Measurements from ENCODE around the gene ASRGL1. TPM values are rescaled to one million over a fixed set of nuclear protein-coding genes. Genes with fewer than 3 reads are reported as not detected.
A peak's percentile ranks its signal among the peaks of the same experiment; 100 is the strongest.

Gene ASRGL1
- total RNA-seq, 1 donor from 2014 or later, result 27.4 TPM

DNA sequence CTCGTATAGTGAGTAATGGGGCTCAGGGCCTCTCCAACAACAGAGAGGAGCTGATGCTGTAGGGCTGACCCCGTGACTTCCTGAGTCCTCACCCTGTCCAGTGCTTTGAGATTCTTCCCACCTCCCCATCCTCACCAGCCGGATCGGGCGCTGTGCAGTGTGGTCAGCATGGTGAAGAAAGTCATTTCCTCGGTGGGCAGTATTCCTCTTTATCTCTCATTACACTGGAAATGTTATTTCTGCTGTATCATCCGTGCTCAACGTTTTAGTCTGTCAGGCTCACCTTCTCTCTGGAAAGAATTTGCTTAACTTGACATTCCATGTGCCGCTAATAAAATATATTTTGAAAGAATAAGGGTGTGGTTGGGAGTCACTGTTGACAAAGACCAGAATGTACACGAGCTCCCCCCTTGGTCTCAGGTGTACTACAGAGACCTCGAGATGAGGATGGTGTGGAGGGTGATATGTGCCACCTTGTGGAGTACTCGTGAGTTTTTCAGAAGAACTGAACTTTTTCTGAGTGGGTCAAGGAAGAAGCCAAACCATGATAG is 55.9 kb downstream of the ASRGL1 start:
- DNase-seq, result peak; percentile 15

DNA sequence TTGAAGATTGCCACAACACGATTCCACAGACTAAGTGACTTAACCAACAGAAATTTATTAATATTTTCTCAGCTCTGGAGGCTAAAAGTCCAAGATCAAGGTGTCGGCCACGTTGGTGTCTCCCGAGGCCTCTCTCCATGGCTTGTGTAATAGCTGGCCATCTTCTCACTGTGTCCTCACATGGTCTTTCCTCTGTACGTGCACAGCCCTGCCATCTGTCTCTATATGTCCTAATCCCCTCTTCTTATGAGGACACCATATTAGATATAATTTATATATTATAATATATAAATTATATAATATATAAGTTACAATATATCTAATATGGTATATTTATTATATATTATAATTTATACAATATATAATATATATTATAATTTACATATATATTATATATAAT is 56.5 kb downstream of the ASRGL1 start:
- no peak for DNase-seq

DNA sequence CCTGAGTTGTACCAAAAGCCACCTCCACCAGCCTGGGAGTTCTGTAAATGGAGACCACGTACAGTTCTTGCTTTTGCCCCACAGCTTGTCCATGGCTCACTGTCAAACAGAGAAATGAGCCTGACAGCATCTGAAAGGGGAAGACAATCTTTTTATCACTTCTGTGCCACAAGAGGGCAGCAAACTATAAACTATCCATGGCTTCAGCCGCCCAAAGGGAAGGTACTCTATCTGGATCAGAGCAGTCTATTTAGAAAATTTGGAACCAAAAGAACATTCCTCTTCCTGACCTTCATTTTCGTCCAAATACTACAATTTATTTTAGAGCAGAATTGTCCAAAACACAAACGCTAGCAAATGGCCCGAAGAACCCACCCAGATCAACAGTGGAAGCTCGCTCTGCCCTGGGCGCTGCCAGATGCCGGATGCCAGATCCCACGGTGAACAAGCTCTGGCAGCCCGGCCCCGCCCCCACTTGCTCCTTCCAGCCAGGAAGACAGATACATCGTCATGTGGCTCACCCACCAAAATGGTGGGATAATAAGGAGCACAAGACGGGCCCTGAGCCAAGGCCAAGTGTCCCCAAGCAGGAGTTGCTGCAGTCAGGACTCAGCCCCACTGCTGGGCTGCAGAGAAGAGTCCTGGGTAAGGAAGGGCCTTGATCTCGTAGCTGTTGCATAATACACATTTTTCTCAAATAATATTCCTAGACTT is 57.7 kb downstream of the ASRGL1 start:
- peak; percentile 91 for DNase-seq

DNA sequence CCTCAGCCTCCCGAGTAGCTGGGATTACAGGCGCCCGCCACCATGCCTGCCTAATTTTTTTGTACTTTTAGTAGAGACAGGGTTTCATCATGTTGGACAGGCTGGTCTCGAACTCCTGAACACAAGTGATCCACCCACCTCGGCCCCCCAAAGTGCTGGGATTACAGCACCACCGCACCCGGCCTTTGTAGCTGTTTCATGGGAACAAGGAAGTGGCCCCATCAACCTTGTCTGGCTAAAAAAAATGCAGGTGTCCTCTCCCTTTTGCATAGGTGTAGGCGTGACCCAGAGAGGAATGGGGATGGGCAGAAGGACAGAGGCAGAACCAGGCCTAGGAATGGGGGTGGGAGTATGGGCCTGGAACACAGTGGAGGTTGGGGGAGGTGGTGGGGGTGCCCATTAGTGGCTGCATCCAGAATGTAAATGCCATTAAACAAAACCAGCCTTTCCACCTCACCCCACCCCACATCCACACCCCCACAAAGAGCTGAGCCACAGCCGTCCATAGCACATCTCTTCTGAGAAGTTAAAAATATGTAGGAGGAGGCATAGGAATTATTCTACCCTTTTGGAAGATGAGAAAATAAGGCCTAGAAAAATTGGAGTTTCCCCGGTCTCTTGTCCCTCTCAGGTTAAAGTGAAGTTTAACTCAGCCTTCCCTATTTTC is 58.8 kb downstream of the ASRGL1 start:
- no peak for DNase-seq

DNA sequence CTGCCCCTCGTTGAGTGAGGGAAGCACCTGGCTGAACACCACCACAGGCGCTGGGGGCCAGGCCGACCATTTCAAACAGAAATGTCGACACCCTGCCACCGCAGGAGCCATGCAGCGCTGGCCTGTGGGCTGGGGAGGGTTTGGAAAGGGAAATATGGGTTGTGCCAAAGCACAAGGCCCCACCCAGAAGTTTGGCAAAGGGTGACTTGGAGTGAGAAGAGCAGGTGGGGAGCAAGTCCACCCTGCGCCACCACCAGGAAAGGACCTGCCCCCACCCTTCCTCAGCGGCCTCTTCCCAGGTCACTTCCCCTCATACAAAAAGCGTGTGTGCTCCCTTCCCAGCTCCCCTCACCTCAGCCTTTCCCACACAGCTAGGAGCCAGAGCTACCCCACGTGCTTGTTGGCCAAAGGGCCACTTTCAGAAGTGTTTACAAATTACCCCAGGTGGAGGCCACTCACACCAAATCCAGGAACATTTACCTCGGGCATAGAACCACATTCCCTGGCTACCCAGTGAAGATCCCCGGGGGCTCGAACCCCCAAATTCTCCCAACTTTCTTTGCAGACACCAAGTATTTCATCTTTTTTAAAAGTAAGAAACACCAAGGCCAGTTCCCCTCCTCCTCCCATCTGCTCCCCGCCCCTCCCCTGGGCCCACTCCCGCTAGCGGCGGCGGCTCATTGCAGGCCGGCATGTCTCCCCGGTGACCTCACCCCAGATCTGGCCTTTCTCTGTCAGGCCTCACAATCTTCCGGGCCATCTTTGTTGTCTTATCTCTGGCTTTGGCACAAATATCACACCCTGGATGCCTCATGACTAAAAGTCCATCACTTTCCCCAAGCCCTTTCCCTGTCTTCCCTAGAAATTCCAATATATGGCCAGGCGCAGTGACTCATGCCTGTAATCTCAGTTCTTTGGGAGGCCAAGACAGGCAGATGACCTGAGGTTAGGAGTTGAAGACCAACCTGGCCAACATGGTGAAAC is 61.1 kb downstream of the ASRGL1 start:
- no peak for DNase-seq

DNA sequence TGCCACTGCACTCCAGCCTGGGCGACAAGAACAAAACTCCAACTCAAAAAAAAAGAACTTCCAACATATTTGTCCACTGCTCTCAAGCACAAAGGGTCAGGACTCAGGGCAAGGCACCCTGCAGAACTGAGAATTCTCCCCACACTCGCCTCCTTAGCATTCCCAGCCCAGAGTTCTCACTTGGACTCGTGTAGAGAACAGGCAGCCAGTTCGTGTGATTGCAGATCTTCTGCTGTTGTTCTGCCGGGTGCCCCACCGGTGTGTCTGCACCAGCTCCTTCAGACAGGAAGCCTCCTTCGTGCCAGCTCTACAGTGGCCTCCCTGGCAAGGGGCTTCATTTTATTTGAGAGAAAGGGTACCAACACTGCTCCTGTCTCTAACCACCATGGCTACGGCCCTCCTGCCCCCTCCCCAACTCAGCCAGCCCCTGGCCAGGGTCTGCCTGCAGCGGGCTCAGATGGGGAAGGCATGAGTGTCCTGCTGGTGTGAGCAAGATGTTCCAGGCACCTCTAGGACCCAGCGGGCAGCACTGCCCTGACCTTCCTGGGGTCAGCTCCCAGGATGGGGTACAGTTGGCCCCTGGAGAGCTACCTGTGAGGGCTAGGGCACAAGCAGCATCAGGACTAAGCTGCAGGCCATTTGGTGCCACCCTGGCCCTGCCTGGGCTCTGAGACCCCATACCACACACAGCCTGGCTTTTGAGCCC is 62.1 kb downstream of the ASRGL1 start:
- DNase-seq, result no peak

DNA sequence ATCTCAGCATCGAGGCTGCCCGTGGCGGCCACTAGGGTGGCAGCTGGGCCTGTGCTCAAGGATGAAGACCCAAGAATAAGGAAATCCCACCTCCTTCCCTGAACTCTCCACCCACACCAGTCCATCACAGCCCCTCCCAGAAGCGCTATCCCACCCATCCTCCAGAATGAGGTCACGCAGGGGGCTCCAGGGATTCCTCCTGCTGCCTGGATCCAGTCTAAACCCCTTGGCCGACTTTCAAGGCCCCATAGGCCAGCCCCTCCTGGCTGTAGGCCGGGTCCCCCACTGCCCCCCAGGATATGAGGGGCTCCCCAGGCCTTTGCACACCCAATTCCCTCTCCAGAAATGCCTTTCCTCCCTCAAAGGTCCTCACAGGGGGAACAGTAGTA is 62.6 kb downstream of the ASRGL1 start:
- no peak for DNase-seq

DNA sequence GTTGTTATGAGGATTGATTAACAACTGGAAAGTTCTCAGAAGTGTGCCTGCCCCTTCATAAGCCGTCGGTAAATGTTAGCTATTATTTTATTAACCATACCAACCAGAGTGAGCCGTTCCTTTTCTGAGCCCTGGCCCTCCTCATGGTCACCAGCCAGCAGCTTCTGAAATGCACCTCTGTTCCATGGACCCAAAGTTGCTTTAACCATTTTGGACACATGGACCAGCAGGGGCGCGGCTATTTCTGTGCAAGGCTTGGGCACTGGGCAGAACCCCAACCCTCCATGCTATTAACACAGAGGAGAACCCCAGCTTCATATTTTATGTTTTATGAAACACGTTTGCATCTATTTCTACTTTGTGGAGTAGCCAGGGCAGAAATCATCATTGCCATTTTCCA is 63.0 kb downstream of the ASRGL1 start:
- no peak for DNase-seq

DNA sequence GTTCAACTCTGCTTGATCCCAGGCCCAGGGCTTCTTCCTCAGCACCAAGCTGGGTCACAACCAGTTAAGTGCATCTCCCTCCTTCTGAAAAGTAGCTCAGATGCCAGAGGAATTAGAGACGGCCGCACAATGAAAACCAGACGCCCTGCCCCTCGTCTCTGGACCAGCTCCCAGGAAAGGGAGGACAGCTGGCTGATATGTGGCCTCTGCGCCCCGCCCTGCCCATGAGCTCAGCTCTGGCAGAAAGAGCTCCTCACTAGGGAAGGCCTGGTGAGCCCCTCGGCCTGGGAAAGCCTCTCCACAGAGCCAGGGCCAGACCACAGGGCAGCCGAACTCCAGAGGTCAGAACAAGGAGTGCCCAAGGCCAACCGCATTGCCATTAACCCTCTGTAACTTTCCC is 63.5 kb downstream of the ASRGL1 start:
- no peak for DNase-seq

DNA sequence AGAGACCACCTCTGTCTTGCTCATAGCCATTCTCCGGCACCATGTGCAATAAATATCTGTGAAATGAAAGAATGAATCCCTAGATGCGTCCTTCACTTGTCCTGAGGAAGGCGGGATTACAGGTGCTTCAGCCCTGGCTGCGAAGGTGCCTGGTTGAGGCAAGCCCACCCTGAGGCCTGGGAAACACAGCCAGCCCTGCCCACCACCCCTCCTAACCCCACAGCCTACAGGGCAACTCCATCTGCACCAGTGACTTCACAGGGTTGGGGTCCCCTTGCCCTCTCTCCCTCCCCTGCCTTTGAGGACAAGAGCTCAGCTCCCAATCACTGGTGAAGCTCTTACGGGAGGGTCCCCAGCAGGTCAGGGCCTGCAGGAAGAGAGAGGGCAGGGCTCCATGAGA is 64.1 kb downstream of the ASRGL1 start:
- no peak for DNase-seq

DNA sequence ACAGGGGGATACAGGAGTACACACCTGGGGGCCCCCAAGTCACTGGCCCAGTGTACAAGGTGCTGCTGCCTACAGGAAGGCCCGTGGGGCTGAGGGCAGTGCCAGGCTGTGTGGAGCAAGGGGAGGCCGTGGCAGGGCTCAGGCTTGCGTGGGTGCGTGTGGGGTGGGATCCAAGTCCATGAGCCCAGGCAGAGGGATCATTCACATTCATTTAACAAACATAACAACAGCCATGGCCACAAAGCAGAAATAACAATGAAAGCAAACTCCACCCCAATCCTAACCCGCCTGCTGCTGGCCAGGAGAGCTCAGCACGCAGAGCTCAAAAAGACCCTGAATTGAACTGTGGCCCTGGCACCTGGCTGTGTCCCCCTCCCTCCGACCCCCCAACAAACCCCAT is 64.6 kb downstream of the ASRGL1 start:
- DNase-seq, result no peak

DNA sequence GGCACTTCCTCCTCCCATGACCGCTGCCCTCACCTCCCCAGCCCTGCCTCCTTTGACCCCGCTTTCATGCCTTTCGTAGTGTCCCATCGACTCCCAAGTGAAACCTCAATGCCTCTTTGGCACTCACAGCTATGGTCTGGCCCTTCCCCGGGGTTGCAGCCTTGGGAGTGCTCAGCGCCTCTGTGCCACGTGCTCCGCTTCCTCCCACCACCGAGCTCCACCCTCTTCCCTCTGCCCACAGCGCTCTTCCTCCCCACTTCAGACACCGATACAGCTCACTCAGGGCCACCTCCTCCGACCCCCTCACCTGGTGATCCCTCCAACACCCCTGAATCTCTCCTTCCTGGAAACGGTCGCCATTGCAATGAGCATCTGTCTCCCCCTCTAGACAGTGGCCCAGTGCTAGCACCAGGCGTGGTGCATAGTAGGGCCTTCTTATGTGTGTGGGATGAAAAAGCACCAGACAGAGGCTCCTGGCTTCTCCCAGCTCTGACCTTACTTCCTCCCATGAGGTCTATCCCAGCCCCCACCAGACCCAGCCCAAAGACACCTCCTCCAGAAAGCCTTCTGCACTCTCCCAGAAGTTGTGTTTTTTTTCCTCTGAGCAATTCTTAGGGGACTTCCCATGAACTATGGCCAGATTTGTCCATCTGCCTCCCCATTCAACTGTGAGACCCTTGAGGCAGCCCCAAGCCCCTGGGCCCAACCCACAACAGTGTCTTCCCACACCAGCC is 65.1 kb downstream of the ASRGL1 start:
- DNase-seq, result no peak

DNA sequence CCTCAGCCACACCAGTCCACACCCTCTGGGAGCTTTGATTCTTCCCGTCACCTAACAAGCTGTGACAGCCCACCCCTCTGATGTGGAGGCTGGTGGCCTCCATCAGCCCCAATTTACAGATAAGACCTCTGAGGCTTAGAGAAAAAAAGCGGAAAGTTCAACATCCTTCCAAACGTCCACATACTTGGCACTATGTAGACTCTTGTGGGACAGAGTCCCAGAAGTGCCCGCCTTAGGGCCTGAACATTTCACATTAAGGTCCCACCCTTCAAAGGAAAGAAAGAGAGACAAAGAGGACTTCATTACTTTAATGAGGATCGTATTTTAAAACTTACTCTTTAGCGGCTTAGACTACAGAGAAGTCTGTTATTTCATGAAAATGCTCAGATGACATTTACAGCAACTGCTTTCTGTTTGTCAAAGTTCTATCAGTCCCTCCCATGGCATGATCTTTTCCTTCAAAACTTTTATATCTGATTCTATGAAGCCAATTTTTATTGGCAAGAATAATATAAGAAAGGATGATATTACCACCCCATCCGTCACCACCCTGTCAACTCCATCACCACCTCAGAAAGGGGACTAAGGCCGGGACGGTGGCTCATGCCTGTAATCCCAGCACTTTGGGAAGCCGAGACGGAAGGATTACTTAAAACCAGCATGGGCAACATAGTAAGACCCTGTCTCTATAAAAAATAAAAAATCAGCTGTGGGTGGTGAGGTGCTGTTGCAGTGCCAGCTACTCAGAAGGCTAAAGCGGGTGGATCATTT is 65.9 kb downstream of the ASRGL1 start:
- no peak for DNase-seq

DNA sequence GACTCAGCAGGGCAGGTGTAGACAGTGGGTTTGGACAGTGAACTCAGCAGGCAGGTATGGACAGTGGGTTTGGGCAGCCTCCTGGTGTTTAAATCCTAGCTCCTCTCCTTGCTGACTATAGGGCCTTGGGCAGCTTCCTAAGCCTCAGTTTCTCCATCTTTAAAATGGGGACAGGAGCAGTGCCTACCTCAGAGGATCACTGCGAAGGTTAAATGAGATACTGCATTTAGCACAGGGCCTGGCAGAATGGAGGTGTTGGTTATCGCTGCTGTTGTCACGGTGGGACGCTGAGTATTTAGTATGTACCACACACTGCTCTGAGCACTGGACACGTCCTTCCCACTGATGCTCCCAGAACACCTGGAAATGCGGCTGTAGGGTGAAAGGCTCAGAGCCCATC is 67.2 kb downstream of the ASRGL1 start:
- DNase-seq, result no peak

DNA sequence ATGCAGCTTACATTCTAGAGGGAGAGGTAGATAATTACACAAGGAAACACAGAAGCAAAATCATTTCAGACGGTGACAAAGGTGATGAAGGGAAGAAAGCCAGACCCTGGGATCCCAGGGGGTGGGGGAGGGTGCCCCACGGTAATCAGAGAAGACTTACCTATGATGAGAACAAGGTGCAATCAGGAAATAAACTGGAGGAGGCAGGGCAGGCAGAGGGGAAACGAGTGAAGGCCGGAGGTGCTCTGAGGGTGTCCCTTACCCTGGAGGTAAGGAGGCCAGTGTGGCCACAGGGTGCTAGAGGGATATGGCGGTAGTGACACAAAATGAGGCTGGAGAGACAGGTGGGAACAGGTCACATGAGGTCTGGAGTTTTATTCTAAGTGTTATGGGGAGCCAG is 67.7 kb downstream of the ASRGL1 start:
- no peak for DNase-seq

DNA sequence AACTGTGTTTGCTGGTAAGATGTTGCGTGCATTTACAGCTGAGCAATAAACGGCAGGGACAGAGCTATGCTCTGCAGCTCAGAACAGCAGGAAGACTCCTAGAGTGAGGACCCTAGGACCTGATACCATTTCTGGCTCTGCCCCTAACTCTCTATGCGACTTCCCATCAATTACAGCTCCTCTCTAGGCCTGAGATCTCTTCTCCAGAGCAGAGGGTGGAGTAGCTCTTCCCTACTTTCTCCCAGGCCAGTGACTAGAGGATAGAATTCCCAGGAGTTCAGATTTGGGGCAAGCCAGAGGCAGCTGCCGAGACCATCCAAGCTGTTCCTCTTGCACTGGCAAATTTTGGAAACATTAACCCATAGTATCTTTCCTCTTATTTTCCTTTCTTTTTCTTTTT is 68.8 kb downstream of the ASRGL1 start:
- DNase-seq, result no peak

DNA sequence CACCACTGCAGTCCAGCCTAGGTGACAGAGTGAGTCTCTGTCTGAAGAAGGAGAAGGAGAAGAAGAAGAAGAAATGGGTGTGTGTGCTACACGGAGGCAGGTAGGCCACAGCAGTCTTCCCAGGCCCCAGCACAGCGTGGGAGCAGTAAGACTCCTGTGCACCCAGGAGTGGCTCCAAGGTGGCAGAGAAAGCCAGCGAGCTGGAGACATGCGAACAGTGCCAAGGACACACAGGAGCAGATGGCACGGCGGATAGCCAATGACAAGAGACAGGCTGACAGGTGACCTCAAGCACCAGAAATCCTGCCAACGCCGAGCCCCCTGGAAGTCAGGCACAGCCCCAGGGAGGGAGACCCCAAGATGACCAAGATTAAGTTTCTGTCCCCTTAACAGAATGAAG is 72.6 kb downstream of the ASRGL1 start:
- DNase-seq, result no peak

DNA sequence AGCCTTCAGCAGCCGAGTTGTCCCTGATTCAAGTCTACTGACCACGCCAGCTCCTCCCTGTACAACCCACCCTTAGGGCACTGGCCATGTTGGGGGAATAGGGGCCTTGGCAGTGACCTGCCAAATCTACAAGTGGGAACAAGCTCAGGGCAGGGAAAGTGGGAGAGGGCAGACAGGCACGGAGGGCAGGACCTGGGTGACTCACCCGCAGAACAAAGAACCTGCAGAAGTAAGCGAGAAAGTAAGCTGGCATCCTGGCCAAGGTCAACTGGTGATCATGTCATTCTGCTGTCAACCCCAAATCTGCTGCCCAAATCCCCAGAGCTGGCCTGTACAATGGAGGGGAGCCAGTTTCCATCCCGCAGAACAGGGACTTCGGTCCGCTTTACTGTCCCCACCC is 73.7 kb downstream of the ASRGL1 start:
- no peak for DNase-seq

DNA sequence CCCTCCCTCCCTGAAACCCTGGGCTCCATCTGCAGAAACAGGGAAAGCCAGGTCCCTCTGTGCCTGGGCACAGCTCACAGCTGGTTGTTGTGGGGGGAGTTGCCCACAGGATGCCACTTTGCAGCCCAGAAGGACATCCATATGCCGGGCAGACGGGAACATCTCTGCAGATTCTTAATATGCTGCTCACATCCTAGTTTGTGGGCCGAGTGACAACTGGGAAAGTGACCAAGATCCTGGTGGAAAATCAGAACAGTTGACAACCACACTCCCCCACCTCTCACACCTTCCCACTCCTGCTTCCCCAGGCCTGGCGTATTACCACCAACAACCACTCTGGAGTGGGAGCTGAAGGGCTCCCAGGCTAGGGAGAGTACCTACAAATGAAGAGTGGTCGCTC is 74.3 kb downstream of the ASRGL1 start:
- DNase-seq, result no peak

DNA sequence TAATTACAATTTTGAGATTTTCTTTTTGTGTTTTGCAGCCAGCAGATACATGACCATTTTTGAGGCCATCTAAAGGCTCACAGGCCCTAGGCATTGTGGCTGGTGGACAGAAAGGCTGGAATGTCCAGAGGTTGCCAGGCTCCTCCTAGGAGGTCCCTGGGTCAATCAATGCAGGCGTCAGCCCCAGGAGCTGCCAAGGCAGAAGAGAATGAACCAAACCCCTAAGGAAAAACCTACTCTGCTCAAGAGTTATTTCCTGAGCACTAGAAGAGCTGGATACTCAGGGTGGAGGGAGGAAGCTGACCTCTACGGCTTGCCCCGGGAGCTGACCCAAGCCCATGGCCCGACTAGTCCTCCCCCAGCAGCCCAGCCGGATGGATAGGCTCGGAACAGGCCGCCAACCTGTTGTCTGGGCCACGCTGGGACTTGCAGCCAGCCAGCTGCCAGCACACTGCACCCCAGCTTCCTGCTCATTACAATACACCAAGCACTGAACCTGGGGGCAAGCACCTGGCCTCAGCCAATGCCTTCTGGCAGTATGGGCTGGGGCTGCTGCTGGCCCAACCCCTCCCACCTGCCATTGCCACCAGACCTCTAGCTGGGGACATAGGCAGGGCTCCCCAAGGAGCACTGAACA is 75.9 kb downstream of the ASRGL1 start:
- DNase-seq, result no peak

Measured in dermis blood vessel endothelial cell (primary cell).